GM19467 (cell line): ENCODE data around the gene IGF1R.

Source experiments
- ATAC-seq: cut with Tn5 transposase; IDR thresholded peaks from one replicate; pipeline ENCODE4 v1.9.1; 2021; ENCODE audit warnings: mild to moderate bottlenecking, moderate library complexity; ENCODE audit not compliant: unreplicated experiment

The IGF1R gene

GRCh38 chr15:98935736-98936135 is 287.4 kb downstream of the IGF1R start:
- no peak for ATAC-seq

DNA sequence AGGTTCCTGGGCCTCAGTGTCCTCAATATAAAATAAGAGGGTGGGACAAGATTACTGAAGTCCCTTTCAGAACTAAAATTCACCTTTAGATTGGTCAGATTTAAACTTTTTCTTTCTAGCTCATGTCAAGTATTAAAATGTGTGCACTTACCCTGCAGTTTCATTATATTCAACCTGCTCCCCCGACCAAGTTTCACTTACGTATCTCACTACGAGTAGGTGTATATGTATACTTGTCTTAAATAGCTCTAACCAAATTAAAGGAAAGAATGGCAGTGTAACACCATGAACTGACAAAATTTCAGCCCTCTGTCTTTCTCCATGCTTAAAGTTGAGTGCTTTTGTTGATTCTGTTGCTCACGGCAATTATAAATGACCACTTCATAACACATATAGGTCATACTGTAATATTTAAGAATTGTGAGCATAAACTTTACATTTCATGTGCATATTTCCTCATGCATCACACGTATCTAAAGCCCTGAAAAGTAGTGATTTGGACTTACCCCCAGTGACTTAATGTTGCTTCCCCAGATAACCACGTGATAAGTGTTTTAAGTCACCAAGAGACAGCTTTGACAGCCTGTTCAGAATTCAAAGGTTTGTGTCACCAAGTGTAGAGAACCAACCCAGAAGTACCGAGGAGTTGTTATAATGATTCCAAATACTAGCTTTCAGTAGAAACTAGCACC is 289.2 kb downstream of the IGF1R start:
- ATAC-seq = peak; percentile 69

GRCh38 chr15:98938105-98938417 is 289.7 kb downstream of the IGF1R start:
- ATAC-seq = peak; percentile 34

DNA sequence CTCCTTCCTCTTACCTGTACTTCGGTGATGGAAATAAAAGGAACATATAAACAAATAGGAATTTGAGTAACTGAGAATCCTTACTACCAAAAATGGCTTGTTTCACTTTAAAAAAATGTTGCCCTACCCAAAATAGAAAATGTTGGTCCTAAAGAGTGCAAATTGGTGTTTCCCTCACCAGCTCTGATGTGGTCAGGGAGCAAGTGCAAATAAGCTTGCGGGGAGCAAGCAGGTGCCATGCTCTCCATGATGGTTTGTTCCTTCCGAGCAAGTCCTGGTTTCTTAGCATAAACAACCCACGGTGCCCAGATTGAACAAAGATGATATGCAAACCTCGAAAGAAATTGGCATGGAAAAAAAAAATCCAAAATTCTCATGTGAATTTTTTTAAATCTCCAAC is 290.5 kb downstream of the IGF1R start:
- ATAC-seq = no peak

- ATAC-seq = no peak
These were observed 291.2 kb downstream of the IGF1R start for GRCh38 chr15:98939311-98940080.

DNA sequence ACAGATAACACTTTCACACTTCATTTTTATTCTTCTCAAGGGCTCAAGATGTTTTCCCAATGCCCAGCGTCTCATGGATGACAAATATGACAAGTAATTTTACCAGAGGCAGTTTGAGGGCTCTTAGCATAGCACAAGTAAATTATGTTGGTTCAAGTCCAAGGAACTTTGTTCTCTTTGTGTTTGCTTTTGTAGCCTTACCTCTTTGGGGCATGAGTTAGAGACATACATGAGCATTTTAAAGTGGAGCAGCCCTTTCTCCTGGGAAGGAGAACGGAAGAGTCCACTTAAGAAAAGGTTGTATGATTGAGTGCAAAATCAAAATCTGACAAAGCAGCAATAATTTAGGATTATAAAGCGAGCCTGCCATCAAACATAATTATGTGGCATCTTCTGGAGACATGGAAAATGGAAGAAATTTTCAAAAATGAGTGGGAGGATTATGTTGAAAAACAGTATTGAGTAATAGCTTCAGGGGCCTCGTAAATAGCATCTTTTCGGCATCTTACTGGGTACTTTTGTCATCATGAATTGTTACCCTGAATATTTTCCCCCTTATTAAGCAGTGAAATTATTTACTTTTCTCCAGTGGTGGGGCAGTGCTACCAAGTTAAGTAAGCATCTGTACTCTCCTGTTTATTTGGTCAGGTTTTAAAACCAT is 293.4 kb downstream of the IGF1R start:
- ATAC-seq = no peak

DNA sequence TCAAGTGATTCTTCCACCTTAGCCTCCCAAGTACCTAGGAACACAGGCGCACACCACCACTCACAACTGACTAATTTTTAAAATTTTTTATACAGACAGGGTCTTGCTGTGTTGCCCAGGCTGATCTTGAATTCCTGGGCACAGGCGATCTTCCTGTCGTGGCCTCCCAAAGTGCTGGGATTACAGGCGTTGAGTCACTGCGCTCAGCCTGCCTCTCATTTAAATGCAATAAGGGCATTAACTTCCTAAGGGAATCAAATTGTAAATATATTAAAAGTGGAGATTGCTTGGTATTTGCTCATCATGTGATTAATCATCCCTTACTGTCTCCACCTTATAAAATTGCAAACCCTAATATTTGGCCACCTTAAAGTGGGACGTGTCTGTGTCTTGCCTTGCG is 294.1 kb downstream of the IGF1R start:
- ATAC-seq = no peak

DNA sequence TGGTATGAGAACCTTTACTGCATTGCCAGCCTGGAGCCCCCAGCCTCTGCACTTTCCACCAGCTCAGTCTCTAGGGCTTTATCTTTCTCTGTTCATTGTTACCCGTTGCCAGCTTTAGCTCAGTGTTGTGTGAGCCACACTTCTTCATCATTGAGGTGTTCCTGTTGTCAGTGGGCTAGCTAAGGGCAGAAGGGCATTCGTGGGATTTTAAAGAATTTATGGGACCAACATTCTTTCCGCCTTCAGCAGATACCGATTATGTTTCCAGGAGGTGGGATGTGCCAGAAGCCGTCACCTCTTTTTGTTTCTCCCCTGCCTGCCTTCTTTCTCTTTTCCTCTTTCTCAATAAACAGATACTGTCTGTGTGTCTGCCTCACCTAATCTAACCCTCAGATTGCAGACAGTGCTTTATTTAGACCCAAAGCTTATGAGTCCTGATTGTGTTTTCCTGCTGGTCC is 294.7 kb downstream of the IGF1R start:
- ATAC-seq = no peak

GRCh38 chr15:98943601-98944151 is 295.3 kb downstream of the IGF1R start:
- no peak for ATAC-seq

GRCh38 chr15:98946301-98947255 is 298.2 kb downstream of the IGF1R start:
- ATAC-seq = no peak

DNA sequence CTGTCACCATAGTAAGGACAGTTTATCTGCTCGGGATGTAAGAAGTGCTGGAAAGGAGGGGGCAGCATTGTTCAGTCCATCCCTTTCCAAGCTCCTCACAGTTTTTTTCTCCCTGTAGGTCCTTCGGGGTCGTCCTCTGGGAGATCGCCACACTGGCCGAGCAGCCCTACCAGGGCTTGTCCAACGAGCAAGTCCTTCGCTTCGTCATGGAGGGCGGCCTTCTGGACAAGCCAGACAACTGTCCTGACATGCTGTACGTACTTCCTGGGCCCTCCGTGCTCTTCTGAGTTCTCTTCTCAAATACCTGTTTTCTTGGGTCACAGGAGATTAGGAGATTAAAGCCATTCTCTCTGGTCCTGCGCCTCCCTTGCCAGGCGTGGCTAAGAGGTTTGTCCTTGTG is 300.1 kb downstream of the IGF1R start:
- ATAC-seq = no peak

DNA sequence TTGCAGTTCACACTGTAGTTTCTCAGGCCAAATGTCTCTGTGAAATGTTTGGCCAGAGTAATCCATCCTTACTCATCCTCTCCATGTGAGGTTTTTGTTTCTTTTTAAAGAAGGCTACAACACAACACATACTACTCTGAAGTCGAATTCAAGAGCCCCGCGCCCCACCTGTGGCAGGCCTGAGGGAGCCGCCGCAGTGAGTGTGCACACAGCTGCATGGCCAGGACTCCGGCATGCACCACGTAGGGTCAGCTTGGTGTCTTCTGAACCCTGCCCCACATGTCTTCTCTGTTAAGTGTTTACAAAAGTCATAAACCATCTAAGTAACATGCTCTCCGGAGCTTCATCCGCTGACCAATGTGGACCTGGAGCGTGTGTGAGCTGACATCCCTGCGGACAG is 300.6 kb downstream of the IGF1R start:
- no peak for ATAC-seq

DNA sequence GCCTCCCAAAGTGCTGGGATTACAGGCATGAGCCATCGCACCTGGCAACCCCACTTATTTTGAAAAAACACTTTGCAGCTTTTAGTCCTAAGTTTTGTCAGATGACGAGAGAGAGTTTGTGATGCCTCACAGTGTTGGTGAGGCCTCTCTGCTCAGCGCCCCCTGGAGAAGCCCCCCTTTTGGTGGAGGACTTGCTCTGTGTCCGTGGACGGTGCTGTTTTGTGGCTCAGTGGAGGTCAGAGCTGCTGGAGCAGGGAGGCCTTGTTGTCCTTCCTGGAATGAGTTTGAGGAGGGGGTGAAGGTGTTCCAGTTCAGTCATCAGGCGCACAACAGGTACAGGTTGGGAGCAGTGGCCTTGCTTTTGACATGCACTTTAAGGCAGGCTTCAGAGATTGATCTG is 301.3 kb downstream of the IGF1R start:
- ATAC-seq = no peak

- no peak for ATAC-seq
These were observed 301.9 kb downstream of the IGF1R start for GRCh38 chr15:98950248-98950647.

DNA sequence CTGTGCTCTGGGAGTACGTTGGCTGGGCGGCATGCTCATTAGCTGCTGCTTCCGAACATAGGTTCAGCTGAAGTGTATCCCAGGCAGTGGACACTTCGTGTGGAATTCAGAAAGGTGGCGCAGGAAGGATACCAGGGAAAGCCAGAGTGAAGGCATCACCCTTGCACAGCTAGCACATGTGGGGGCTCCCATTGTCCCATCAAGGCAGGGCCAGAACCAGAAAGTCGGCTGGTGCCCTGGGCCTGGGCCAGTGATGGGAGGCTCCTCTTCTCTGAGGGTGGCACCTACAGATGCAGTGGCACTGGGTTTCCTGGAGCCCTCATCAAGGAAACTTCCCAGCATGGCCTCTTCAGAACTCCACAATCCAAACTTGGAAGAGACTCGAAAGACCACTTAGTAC is 302.7 kb downstream of the IGF1R start:
- no peak for ATAC-seq

DNA sequence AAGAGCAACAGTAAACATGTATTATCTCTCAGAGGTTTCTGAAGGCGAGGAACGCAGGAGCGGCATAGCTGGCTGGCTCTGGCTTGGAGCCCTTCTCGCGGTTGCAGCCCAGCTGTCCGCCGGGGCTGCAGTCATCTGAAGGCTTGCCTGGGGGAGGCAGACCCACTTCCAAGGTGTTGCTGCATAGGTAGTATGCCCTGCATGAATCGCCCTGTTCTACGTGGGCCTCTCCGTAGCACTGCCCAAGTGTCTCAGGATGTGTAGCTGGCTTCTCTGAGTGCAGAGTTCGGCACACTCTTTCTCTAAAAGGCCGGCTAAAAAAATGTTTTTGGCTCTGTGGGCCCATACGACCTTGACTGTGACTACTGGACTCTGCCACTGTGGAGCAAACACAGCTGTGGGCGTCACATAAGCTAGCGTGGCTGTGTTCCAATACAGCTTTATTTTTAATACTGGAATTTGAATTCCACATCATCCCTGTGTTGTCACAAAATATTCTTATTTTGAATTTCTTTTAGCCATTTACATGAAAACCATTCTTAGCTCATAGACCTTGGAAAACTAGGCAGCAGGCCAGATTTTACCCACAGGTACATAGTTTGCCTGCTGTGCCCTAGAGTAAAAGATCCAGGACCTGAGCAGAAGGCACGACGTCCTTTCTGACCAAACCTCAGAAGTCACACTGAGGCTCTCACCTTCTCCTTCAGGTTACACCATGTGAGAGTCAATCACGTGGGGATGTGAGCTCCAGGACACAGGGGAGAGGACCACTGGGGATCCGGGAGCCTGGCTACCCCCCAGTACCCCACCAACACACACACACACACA is 303.4 kb downstream of the IGF1R start:
- no peak for ATAC-seq

GRCh38 chr15:98952381-98952803 is 304.1 kb downstream of the IGF1R start:
- peak; percentile 91 for ATAC-seq

DNA sequence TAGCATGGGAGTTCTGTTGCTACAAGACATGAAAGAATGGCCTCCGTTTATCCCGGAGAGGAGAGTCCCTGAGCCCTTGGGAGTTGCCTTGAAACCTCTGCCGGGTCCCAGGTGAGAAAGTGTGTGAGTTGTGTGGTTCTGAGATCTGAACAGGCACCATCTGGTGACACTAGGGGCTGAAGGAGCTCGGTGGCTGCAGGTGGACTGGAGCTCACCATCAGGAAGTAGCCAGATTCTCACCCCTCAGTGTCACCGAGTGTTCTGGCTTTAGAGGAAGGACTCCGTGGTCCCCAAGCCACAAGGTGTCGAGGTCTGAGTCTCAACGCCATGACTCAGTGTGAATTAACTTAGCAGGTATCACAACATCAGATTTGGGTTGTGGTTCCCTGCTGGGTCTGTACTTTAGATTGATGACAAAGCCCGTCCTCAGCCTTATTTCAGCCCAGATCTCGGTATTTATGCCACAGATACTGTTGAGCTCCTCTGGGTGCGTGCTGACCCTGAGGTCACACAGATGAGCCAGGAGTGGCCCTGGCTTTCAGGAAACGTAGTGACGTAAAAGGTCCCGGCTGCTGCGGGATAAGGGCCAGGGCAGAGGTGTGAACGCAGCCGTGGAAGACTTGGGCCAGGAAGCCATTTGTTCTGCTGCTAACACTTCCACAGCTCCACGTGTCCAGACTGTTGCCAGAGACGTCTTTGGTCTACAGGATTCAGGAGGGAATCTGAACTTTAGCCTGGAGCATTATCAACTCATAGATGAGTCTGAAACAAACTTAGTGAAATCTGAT is 304.9 kb downstream of the IGF1R start:
- ATAC-seq = peak; percentile 34

- no peak for ATAC-seq
These were observed 305.6 kb downstream of the IGF1R start for GRCh38 chr15:98953968-98954367.
